Measurements from ENCODE around the gene ASPA. TPM values are rescaled to one million over a fixed set of nuclear protein-coding genes. Genes with fewer than 3 reads are reported as not detected.

The ASPA gene
- total and polyA plus RNA-seq, 2 of the 13 experiments (the other 11 are each of a cell fraction or from before 2014, with no cell fraction given), result not detected

GRCh38 chr17:3532106-3532858 lies 56.5 kb downstream of the ASPA start:
- no TSS peak for BruUV-seq (replicated peaks)
- no peak overlapping the region for H2AFZ ChIP-seq (ENCODE audit: low read length)
- H3K79me2 ChIP-seq (ENCODE audit: insufficient read depth, low read length), result no peaks in the 10 kb centered on the region
- TF ChIP-seq BCL3 (CRISPR knock-in tag; IDR thresholded peaks at IDR 0.05) (no peak), ZNF350 (CRISPR knock-in tag; IDR thresholded peaks at IDR 0.05; ENCODE audit: borderline replicate concordance, low read depth) (no peak), GTF2F1 (IDR thresholded peaks at IDR 0.05; ENCODE audit: low read length) (no peak), MAFF (IDR thresholded peaks at IDR 0.05; ENCODE audit: low read depth, low read length) (no peak), ISX (CRISPR knock-in tag; conservative IDR thresholded peaks at IDR 0.05) (no peak), RXRA (CRISPR knock-in tag; IDR thresholded peaks at IDR 0.05) (no peak), ZFP62 (CRISPR knock-in tag; IDR thresholded peaks at IDR 0.05) (no peak), ARNTL (CRISPR knock-in tag; IDR thresholded peaks at IDR 0.05) (no peak), MAFK (conservative IDR thresholded peaks at IDR 0.05 in 1 of 2, IDR thresholded peaks at IDR 0.05 in 1 of 2; ENCODE audit: low read length in 2 of 2) (no peak), TOE1 (CRISPR knock-in tag; IDR thresholded peaks at IDR 0.05) (no peak)
- TF ChIP-seq, protein P1, sequence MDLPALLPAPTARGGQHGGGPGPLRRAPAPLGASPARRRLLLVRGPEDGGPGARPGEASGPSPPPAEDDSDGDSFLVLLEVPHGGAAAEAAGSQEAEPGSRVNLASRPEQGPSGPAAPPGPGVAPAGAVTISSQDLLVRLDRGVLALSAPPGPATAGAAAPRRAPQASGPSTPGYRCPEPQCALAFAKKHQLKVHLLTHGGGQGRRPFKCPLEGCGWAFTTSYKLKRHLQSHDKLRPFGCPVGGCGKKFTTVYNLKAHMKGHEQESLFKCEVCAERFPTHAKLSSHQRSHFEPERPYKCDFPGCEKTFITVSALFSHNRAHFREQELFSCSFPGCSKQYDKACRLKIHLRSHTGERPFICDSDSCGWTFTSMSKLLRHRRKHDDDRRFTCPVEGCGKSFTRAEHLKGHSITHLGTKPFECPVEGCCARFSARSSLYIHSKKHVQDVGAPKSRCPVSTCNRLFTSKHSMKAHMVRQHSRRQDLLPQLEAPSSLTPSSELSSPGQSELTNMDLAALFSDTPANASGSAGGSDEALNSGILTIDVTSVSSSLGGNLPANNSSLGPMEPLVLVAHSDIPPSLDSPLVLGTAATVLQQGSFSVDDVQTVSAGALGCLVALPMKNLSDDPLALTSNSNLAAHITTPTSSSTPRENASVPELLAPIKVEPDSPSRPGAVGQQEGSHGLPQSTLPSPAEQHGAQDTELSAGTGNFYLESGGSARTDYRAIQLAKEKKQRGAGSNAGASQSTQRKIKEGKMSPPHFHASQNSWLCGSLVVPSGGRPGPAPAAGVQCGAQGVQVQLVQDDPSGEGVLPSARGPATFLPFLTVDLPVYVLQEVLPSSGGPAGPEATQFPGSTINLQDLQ (CRISPR knock-in tag; IDR thresholded peaks at IDR 0.05), result no peak
- TF ChIP-seq, protein P2, sequence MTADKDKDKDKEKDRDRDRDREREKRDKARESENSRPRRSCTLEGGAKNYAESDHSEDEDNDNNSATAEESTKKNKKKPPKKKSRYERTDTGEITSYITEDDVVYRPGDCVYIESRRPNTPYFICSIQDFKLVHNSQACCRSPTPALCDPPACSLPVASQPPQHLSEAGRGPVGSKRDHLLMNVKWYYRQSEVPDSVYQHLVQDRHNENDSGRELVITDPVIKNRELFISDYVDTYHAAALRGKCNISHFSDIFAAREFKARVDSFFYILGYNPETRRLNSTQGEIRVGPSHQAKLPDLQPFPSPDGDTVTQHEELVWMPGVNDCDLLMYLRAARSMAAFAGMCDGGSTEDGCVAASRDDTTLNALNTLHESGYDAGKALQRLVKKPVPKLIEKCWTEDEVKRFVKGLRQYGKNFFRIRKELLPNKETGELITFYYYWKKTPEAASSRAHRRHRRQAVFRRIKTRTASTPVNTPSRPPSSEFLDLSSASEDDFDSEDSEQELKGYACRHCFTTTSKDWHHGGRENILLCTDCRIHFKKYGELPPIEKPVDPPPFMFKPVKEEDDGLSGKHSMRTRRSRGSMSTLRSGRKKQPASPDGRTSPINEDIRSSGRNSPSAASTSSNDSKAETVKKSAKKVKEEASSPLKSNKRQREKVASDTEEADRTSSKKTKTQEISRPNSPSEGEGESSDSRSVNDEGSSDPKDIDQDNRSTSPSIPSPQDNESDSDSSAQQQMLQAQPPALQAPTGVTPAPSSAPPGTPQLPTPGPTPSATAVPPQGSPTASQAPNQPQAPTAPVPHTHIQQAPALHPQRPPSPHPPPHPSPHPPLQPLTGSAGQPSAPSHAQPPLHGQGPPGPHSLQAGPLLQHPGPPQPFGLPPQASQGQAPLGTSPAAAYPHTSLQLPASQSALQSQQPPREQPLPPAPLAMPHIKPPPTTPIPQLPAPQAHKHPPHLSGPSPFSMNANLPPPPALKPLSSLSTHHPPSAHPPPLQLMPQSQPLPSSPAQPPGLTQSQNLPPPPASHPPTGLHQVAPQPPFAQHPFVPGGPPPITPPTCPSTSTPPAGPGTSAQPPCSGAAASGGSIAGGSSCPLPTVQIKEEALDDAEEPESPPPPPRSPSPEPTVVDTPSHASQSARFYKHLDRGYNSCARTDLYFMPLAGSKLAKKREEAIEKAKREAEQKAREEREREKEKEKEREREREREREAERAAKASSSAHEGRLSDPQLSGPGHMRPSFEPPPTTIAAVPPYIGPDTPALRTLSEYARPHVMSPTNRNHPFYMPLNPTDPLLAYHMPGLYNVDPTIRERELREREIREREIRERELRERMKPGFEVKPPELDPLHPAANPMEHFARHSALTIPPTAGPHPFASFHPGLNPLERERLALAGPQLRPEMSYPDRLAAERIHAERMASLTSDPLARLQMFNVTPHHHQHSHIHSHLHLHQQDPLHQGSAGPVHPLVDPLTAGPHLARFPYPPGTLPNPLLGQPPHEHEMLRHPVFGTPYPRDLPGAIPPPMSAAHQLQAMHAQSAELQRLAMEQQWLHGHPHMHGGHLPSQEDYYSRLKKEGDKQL (CRISPR knock-in tag; IDR thresholded peaks at IDR 0.05; ENCODE audit: low read depth), result no peak

More at GRCh38 chr17:3532106-3532858, 56.5 kb downstream of the ASPA start:
- no peak overlapping the region for H3K27ac ChIP-seq (ENCODE audit: extremely low read length, insufficient read depth, low read length)
- in situ Hi-C loops (cut with HindIII; ENCODE audit: extremely low pct_ligation_motif_present, low pct_unique_long_range_greater_than_20kb) (no loop called here), intact Hi-C loops (cut with micrococcal nuclease; ENCODE audit: unreplicated experiment) (loop anchor here (5.0 kb wide), 1 partner anchor 60 kb away; the partner anchor contains the start of gene SPATA22)
- no peaks in the 10 kb centered on the region for H3K9me3 ChIP-seq (ENCODE audit: low read length)
- FAIRE-seq, result no peak
- ChIA-PET POLR2A (no interaction called here), CTCF (ENCODE audit: low intra/inter-chr PET ratio, low total read pairs) (no interaction called here)
- no peak overlapping the region for H3K4me3 ChIP-seq (replicated peaks in 1 of 3; ENCODE audit: insufficient read depth in 1 of 3, low read depth in 2 of 3, low read length in 3 of 3)
- 87% methylated on average over 26 of the region's 36 CpGs for WGBS (ENCODE audit: low lambda C conversion rate)
- no peaks in the 10 kb centered on the region for H4K20me1 ChIP-seq (ENCODE audit: insufficient read depth, low read length)
- peaks cover 49% of the 10 kb centered on the region for H3K4me1 ChIP-seq (ENCODE audit: insufficient read depth, low read length)
- no peak for DNase-seq (ENCODE audit: low spot score)
- H3K27me3 ChIP-seq (ENCODE audit: control insufficient read depth in 1 of 2, insufficient read depth in 2 of 2, low read length in 2 of 2), result no peaks in the 10 kb centered on the region
- H3K36me3 ChIP-seq (replicated peaks in 1 of 2; ENCODE audit: control insufficient read depth in 1 of 2, insufficient read depth in 2 of 2, low read length in 2 of 2), result no peaks in the 10 kb centered on the region
- H3K9ac ChIP-seq (ENCODE audit: insufficient read depth, low read depth, low read length), result no peak overlapping the region
- no peak overlapping the region for H3K4me2 ChIP-seq (ENCODE audit: low read depth, low read length)
- no peak for ATAC-seq
